HepG2 (cell line): ENCODE data around the gene COPS9. TPM values are rescaled to one million over a fixed set of nuclear protein-coding genes. Genes with fewer than 3 reads are reported as not detected.

ENCODE experiments used
- CAMTA2 ChIP-seq: sonication (generic); formaldehyde crosslinking; IDR thresholded peaks from 2 replicates; pipeline ENCODE4 v1.4.0; 2020; ENCODE audit warnings: mild to moderate bottlenecking, missing genetic modification reagents, borderline replicate concordance
- CC2D1A ChIP-seq: sonication (generic); formaldehyde crosslinking; IDR thresholded peaks from 2 replicates; pipeline ENCODE4 v1.8.1; 2023; ENCODE audit warnings: mild to moderate bottlenecking, missing genetic modification reagents
- GATAD2A ChIP-seq: IDR thresholded peaks from 2 replicates; pipeline ENCODE4 v1.6.1; 2016
- HHEX ChIP-seq: IDR thresholded peaks from 2 replicates; pipeline ENCODE4 v1.6.1; 2016; ENCODE audit warnings: control low read depth
- KMT2A ChIP-seq: sonication (generic); formaldehyde crosslinking; IDR thresholded peaks from 2 replicates; pipeline ENCODE4 v1.4.0; 2020; ENCODE audit warnings: missing genetic modification reagents
- MAFG ChIP-seq: sonication (generic); formaldehyde crosslinking; IDR thresholded peaks from 2 replicates; pipeline ENCODE4 v1.5.1; 2020; ENCODE audit warnings: mild to moderate bottlenecking, missing genetic modification reagents
- MTF1 ChIP-seq: sonication (generic); formaldehyde crosslinking; IDR thresholded peaks from 2 replicates; pipeline ENCODE4 v1.5.0; 2020; ENCODE audit warnings: missing genetic modification reagents
- NCOR1 ChIP-seq: fragments of 200-600 bp; sonication (generic); IDR thresholded peaks from 2 replicates; pipeline ENCODE4 v1.7.0; 2017; ENCODE audit warnings: antibody characterized with exemption, low read length, borderline replicate concordance
- NFKBIZ ChIP-seq: IDR thresholded peaks from 2 replicates; pipeline ENCODE4 v1.6.1; 2018; ENCODE audit warnings: missing genetic modification reagents, missing compliant biosample characterization
- NR2C2 ChIP-seq: sonication (generic); formaldehyde crosslinking; IDR thresholded peaks from 2 replicates; pipeline ENCODE4 v1.4.0; 2020; ENCODE audit warnings: missing genetic modification reagents, mild to moderate bottlenecking, moderate library complexity, borderline replicate concordance
- RFX5 ChIP-seq: IDR thresholded peaks from 2 replicates; pipeline ENCODE4 v1.6.1; 2011; ENCODE audit warnings: low read depth, low read length, improper control_type of control experiment
- TEF ChIP-seq: sonication (generic); formaldehyde crosslinking; IDR thresholded peaks from 2 replicates; pipeline ENCODE4 v1.5.0; 2020; ENCODE audit warnings: missing genetic modification reagents
- TOPORS ChIP-seq: sonication (generic); formaldehyde crosslinking; IDR thresholded peaks from 2 replicates; pipeline ENCODE4 v1.8.0; 2023; ENCODE audit warnings: mild to moderate bottlenecking, missing genetic modification reagents
- ZFP36L2 ChIP-seq: sonication (generic); formaldehyde crosslinking; IDR thresholded peaks from 2 replicates; pipeline ENCODE4 v1.4.0; 2020; ENCODE audit warnings: missing genetic modification reagents
- ZNF121 ChIP-seq: sonication (generic); formaldehyde crosslinking; IDR thresholded peaks from 2 replicates; pipeline ENCODE4 v1.5.0; 2020; ENCODE audit warnings: mild to moderate bottlenecking, missing genetic modification reagents
- ZNF275 ChIP-seq: sonication (generic); formaldehyde crosslinking; IDR thresholded peaks from 2 replicates; pipeline ENCODE4 v1.8.0; 2022; ENCODE audit warnings: missing genetic modification reagents, mild to moderate bottlenecking, inconsistent platforms, borderline replicate concordance
- ZNF337 ChIP-seq: sonication (generic); formaldehyde crosslinking; IDR thresholded peaks from 2 replicates; pipeline ENCODE4 v1.5.1; 2020; ENCODE audit warnings: missing genetic modification reagents, low read depth, mild to moderate bottlenecking, borderline replicate concordance
- ZNF496 ChIP-seq: sonication (generic); formaldehyde crosslinking; IDR thresholded peaks from 2 replicates; pipeline ENCODE4 v1.8.1; 2023; ENCODE audit warnings: mild to moderate bottlenecking, moderate library complexity, missing genetic modification reagents; ENCODE audit not compliant: insufficient replicate concordance
- ZNF564 ChIP-seq: sonication (generic); formaldehyde crosslinking; IDR thresholded peaks from 2 replicates; pipeline ENCODE4 v1.8.1; 2023; ENCODE audit warnings: mild to moderate bottlenecking, missing genetic modification reagents
- ZNF709 ChIP-seq: sonication (generic); formaldehyde crosslinking; IDR thresholded peaks from 2 replicates; pipeline ENCODE4 v1.5.0; 2020; ENCODE audit warnings: mild to moderate bottlenecking, missing genetic modification reagents
- ZNF737 ChIP-seq: sonication (generic); formaldehyde crosslinking; IDR thresholded peaks from 2 replicates; pipeline ENCODE4 v1.5.0; 2020; ENCODE audit warnings: missing genetic modification reagents, mild to moderate bottlenecking, borderline replicate concordance
- polyA plus RNA-seq, 8 experiments: library from polyadenylated mRNA; depleted of rRNA in 3 of 8; stranded (reverse) in 7 of 8; unstranded in 1 of 8; fragments of >200 nt; fragmentation: Illumina TruSeq in 4 of 8; extraction: Trizol in 4 of 8; gene quantifications; 2 replicates each; pipeline versions ENCODE4 v1.2.1 to v1.2.3, GENCODE V29; 2011 to 2016; ENCODE audit warnings: low read depth in 4 of 8, missing spikeins in 1 of 8, mixed read lengths in 1 of 8; ENCODE audit not compliant: insufficient read depth in 1 of 8
- total RNA-seq, 5 experiments: library from RNA; depleted of rRNA; stranded (reverse); fragments of >200 nt; fragmentation: Illumina TruSeq; extraction: Trizol; gene quantifications; 2 replicates each; pipeline ENCODE4 v1.2.3, GENCODE V29; 2016; ENCODE audit warnings: low read depth in 1 of 5
- TF ChIP-seq, protein P1 (sequence below): sonication (generic); formaldehyde crosslinking; IDR thresholded peaks from 2 replicates; pipeline ENCODE4 v1.5.0; 2020; ENCODE audit warnings: mild to moderate bottlenecking, missing genetic modification reagents
- TF ChIP-seq, protein P2 (sequence below): sonication (generic); formaldehyde crosslinking; IDR thresholded peaks from 2 replicates; pipeline ENCODE4 v1.4.0; 2020; ENCODE audit warnings: missing genetic modification reagents

The COPS9 gene
- total and polyA plus RNA-seq, 2 of the 13 experiments (the other 11 are each of a cell fraction or from before 2014, with no cell fraction given), result 180 to 247 TPM

DNA sequence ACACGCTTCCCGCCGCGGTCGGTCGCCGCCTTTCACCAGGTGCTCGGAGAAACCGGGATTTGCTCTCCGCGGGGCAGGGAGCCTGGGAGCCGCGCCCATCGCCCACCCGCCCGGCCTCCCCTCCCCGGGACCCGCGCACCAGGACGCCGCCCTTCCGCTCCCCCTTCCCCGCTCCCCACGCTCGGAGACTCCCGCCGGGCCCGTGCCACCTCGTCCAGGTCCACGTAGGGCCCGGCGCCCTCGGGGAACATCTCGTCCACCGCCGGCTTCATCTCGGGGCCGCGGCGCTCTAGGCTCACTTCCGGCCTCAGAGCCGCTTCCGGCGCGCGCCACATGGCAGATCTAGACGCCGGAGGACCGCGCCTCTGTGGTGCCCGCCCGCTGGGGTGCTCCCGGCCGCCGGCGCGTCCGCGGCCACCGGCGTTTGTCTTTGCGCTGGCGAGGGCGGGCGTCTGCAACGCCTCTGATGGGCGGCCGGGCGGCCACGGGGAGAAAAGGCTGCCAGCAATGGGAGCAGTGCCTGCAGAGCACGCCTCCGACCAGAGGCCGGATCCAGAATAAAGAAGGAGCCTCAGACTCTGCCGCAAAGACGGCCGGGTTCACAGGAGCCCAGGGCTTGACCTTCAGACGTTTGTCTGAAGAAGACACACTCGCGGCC, at the start of gene COPS9 (continued):
- TF ChIP-seq ZNF275 (CRISPR knock-in tag), result peak; percentile 90; the same call in 1 of the 2 replicates
- TF ChIP-seq CAMTA2 (CRISPR knock-in tag), result no peak
- TF ChIP-seq ZNF564 (CRISPR knock-in tag), result peak; percentile 50; the same call in 1 of the 2 replicates
- no peak for TF ChIP-seq NCOR1
- TF ChIP-seq, protein P1, sequence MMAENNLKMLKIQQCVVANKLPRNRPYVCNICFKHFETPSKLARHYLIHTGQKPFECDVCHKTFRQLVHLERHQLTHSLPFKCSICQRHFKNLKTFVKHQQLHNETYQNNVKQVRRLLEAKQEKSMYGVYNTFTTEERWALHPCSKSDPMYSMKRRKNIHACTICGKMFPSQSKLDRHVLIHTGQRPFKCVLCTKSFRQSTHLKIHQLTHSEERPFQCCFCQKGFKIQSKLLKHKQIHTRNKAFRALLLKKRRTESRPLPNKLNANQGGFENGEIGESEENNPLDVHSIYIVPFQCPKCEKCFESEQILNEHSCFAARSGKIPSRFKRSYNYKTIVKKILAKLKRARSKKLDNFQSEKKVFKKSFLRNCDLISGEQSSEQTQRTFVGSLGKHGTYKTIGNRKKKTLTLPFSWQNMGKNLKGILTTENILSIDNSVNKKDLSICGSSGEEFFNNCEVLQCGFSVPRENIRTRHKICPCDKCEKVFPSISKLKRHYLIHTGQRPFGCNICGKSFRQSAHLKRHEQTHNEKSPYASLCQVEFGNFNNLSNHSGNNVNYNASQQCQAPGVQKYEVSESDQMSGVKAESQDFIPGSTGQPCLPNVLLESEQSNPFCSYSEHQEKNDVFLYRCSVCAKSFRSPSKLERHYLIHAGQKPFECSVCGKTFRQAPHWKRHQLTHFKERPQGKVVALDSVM (CRISPR knock-in tag), result no peak
- TF ChIP-seq ZNF121 (CRISPR knock-in tag), result no peak
- TF ChIP-seq TEF, result peak; percentile 70
- TF ChIP-seq MTF1, result no peak
- TF ChIP-seq KMT2A (CRISPR knock-in tag), result peak; percentile 97
- TF ChIP-seq ZFP36L2, result no peak
- peak; percentile 68 for TF ChIP-seq NR2C2
- TF ChIP-seq ZNF737 (CRISPR knock-in tag), result no peak
- TF ChIP-seq ZNF709 (CRISPR knock-in tag), result peak; percentile 87
- TF ChIP-seq, protein P2, sequence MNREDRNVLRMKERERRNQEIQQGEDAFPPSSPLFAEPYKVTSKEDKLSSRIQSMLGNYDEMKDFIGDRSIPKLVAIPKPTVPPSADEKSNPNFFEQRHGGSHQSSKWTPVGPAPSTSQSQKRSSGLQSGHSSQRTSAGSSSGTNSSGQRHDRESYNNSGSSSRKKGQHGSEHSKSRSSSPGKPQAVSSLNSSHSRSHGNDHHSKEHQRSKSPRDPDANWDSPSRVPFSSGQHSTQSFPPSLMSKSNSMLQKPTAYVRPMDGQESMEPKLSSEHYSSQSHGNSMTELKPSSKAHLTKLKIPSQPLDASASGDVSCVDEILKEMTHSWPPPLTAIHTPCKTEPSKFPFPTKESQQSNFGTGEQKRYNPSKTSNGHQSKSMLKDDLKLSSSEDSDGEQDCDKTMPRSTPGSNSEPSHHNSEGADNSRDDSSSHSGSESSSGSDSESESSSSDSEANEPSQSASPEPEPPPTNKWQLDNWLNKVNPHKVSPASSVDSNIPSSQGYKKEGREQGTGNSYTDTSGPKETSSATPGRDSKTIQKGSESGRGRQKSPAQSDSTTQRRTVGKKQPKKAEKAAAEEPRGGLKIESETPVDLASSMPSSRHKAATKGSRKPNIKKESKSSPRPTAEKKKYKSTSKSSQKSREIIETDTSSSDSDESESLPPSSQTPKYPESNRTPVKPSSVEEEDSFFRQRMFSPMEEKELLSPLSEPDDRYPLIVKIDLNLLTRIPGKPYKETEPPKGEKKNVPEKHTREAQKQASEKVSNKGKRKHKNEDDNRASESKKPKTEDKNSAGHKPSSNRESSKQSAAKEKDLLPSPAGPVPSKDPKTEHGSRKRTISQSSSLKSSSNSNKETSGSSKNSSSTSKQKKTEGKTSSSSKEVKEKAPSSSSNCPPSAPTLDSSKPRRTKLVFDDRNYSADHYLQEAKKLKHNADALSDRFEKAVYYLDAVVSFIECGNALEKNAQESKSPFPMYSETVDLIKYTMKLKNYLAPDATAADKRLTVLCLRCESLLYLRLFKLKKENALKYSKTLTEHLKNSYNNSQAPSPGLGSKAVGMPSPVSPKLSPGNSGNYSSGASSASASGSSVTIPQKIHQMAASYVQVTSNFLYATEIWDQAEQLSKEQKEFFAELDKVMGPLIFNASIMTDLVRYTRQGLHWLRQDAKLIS (CRISPR knock-in tag), result no peak
- TF ChIP-seq CC2D1A (CRISPR knock-in tag), result no peak
- no peak for TF ChIP-seq HHEX (CRISPR knock-in tag)
- no peak for TF ChIP-seq MAFG (CRISPR knock-in tag)
- no peak for TF ChIP-seq TOPORS (CRISPR knock-in tag)
- no peak for TF ChIP-seq GATAD2A (CRISPR knock-in tag)
- no peak for TF ChIP-seq RFX5
- TF ChIP-seq ZNF337, result peak; percentile 74; the same call in 1 of the 2 replicates
- no peak for TF ChIP-seq ZNF496 (CRISPR knock-in tag)
- TF ChIP-seq NFKBIZ, result 0 out of 2 replicates have a peak, but pooled peaks have one; percentile 43
